ENCODE data around the gene FNDC7. TPM values are rescaled to one million over a fixed set of nuclear protein-coding genes. Genes with fewer than 3 reads are reported as not detected.

Gene FNDC7
- total RNA-seq, 1 donor from 2014 or later: not detected

DNA sequence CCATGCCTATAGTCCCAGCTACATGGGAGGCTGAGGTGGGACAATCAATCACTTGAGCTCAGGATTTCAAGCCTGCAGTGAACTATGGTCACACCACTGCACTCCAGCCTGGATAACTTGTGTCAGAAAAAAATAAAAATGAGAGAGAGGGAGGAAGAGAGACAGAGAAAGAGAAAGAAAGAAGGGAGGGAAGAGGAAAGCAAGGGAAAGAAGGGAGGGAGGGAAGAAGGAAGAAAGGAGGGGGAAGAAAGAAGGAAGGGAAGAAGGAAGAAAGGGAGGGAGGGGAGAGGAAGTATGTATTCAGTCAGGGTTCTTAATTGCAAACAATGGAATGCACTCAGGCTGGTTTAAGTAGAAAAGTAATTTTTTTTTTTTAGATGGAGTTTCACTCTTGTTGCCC is 43.9 kb upstream of the FNDC7 start:
- Mint-ChIP-seq H3K27me3 (ENCODE audit: unreplicated experiment) (no peaks in the 10 kb centered on the region), H3K9me3 (ENCODE audit: unreplicated experiment) (no peaks in the 10 kb centered on the region), H3K4me1 (ENCODE audit: low read depth, unreplicated experiment) (no peaks in the 10 kb centered on the region), H3K4me3 (ENCODE audit: unreplicated experiment) (no peak overlapping the region), H3K27ac (ENCODE audit: unreplicated experiment) (no peak overlapping the region), H3K36me3 (ENCODE audit: unreplicated experiment) (peaks cover 13% of the 10 kb centered on the region)
- no peak for DNase-seq
- TF ChIP-seq, protein P1, sequence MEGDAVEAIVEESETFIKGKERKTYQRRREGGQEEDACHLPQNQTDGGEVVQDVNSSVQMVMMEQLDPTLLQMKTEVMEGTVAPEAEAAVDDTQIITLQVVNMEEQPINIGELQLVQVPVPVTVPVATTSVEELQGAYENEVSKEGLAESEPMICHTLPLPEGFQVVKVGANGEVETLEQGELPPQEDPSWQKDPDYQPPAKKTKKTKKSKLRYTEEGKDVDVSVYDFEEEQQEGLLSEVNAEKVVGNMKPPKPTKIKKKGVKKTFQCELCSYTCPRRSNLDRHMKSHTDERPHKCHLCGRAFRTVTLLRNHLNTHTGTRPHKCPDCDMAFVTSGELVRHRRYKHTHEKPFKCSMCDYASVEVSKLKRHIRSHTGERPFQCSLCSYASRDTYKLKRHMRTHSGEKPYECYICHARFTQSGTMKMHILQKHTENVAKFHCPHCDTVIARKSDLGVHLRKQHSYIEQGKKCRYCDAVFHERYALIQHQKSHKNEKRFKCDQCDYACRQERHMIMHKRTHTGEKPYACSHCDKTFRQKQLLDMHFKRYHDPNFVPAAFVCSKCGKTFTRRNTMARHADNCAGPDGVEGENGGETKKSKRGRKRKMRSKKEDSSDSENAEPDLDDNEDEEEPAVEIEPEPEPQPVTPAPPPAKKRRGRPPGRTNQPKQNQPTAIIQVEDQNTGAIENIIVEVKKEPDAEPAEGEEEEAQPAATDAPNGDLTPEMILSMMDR (IDR thresholded peaks at IDR 0.05; ENCODE audit: partially characterized antibody, unreplicated experiment): no peak

DNA sequence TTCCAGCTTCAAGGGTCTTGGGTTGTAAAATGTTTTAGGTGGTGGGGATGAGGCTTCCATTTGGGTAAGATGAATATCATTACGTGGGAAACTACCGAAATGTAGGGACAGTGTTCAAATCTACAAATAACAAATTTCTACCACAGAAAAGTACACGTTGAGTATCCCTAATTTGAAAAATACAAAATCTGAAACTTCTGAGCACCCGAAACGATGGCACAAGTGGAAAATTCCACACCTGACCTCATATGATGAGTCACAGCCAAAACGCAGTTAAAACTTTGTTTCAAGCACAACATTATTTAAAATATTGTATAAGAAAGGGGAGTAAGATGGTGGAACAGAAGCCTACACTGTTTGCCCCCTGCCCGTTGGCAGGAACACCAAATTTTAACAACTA is 43.0 kb upstream of the FNDC7 start:
- TF ChIP-seq, protein P1 (IDR thresholded peaks at IDR 0.05; ENCODE audit: partially characterized antibody, unreplicated experiment): no peak
- Mint-ChIP-seq H3K9me3 (ENCODE audit: unreplicated experiment) (peaks cover 1% of the 10 kb centered on the region), H3K4me1 (ENCODE audit: low read depth, unreplicated experiment) (no peaks in the 10 kb centered on the region), H3K27ac (ENCODE audit: unreplicated experiment) (no peak overlapping the region), H3K36me3 (ENCODE audit: unreplicated experiment) (peaks cover 18% of the 10 kb centered on the region), H3K4me3 (ENCODE audit: unreplicated experiment) (no peak overlapping the region), H3K27me3 (ENCODE audit: unreplicated experiment) (no peaks in the 10 kb centered on the region)
- DNase-seq: no peak

DNA sequence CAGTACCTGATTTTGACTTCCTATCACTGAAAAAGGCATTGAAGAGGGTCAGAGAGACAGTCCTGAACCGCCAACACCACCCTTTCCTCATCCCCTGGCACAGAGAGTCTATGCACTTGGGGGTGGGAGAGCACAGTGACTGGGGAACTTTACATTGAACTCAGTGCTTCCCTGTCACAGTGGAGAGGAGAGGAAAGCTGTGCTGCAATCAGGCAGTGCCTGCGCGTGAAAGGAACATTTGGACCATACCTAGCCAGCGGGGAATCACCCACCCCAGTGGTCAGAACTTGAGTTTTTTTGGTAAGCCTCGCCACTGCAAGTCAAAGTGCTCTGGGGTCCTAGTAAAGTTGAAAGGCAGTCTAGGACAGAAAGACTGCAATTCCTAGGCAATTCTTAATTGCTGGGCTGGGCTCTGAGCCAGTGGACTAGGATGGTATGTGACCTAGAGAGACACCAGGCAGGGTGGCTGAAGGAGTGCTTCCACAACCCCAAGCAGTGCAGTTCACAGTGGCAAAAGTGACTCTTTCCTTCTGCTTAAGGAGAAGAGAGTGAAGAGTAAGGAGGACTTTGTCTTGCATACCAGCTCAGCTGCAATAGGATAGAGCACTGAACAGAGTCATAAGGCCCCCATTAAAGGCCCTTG is 42.5 kb upstream of the FNDC7 start:
- Mint-ChIP-seq H3K4me1 (ENCODE audit: low read depth, unreplicated experiment) (no peaks in the 10 kb centered on the region), H3K9me3 (ENCODE audit: unreplicated experiment) (peaks cover 4% of the 10 kb centered on the region), H3K27me3 (ENCODE audit: unreplicated experiment) (no peaks in the 10 kb centered on the region), H3K27ac (ENCODE audit: unreplicated experiment) (no peak overlapping the region), H3K4me3 (ENCODE audit: unreplicated experiment) (no peak overlapping the region), H3K36me3 (ENCODE audit: unreplicated experiment) (peaks cover 21% of the 10 kb centered on the region)
- DNase-seq: no peak
- TF ChIP-seq, protein P1 (IDR thresholded peaks at IDR 0.05; ENCODE audit: partially characterized antibody, unreplicated experiment): no peak

DNA sequence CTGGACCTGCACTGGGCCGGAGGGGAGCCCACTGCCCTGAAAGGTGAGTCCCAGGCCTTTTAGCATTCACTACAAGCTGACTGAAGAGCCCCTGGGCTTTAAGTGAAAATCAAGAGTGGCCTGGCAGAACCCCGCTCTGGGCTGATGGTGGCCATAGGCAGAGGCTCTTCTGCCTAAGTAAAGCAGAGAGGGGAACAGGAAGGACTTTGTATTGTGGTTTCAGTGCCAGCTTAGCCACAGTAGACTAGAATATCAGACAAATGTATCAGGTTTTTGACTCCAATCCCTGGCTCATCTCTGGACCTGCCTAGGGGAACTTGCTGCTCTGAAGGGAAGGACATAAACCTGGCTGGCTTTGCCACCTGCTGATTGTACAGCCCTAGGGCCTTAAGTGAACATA is 41.6 kb upstream of the FNDC7 start:
- no peak for DNase-seq
- Mint-ChIP-seq H3K9me3 (ENCODE audit: unreplicated experiment) (peaks cover 4% of the 10 kb centered on the region), H3K36me3 (ENCODE audit: unreplicated experiment) (peaks cover 21% of the 10 kb centered on the region), H3K4me1 (ENCODE audit: low read depth, unreplicated experiment) (no peaks in the 10 kb centered on the region), H3K4me3 (ENCODE audit: unreplicated experiment) (no peak overlapping the region), H3K27ac (ENCODE audit: unreplicated experiment) (no peak overlapping the region), H3K27me3 (ENCODE audit: unreplicated experiment) (no peaks in the 10 kb centered on the region)
- TF ChIP-seq, protein P1 (IDR thresholded peaks at IDR 0.05; ENCODE audit: partially characterized antibody, unreplicated experiment): no peak

DNA sequence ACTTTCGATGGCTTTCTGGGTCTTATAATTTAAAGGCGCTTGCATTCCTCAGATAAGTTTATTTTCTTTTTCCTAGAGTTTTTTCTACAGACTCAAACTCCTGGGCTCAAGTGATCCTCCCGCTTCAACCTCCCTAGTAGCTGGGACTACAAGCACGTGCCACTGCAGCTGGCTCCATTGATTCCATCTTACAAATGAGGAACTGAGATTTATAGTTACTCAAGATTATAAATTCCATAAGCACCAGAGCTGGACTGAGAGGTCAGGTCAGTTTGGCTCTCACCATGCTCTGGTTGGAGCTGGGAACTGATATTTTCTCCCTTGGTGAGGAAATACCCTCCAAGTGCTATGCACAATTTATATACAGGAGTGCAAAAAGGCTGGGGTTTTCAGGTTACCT is 34.0 kb upstream of the FNDC7 start:
- Mint-ChIP-seq H3K9me3 (ENCODE audit: unreplicated experiment) (peaks cover 4% of the 10 kb centered on the region), H3K4me3 (ENCODE audit: unreplicated experiment) (no peak overlapping the region), H3K27ac (ENCODE audit: unreplicated experiment) (no peak overlapping the region), H3K27me3 (ENCODE audit: unreplicated experiment) (no peaks in the 10 kb centered on the region), H3K4me1 (ENCODE audit: low read depth, unreplicated experiment) (no peaks in the 10 kb centered on the region), H3K36me3 (ENCODE audit: unreplicated experiment) (peaks cover 8% of the 10 kb centered on the region)
- TF ChIP-seq, protein P1 (IDR thresholded peaks at IDR 0.05; ENCODE audit: partially characterized antibody, unreplicated experiment): no peak
- DNase-seq: no peak
